Measurements from ENCODE around the gene HSP90AA1. TPM values are rescaled to one million over a fixed set of nuclear protein-coding genes. Genes with fewer than 3 reads are reported as not detected.

HSP90AA1 gene
- total and polyA plus RNA-seq, 2 of the 8 experiments (the other 6 are each of a cell fraction or from before 2014, with no cell fraction given), result 339 to 878 TPM

- H3K4me1 ChIP-seq (replicated peaks in 1 of 4; ENCODE audit: control insufficient read depth in 3 of 4, insufficient read depth in 4 of 4, low read length in 3 of 4), result peaks cover 3 to 10% (median 5%) of the 10 kb centered on the region in 4 experiments
- H2BK15ac ChIP-seq (ENCODE audit: low read length), result no peak overlapping the region
- H3K4me2 ChIP-seq (ENCODE audit: insufficient read depth in 1 of 2, low read depth in 2 of 2, low read length in 2 of 2), result no peak overlapping the region
- H3K9me3 ChIP-seq (ENCODE audit: insufficient read depth in 2 of 2, low read depth in 1 of 2, low read length in 1 of 2), result no peaks in the 10 kb centered on the region
- peak; percentile 6; the same call in 1 of the 2 replicates for TF ChIP-seq SP1 (IDR thresholded peaks at IDR 0.05; ENCODE audit: low read depth, low read length)
- TF ChIP-seq POLR2AphosphoS5 (IDR thresholded peaks at IDR 0.05; ENCODE audit: low read depth, low read length), result 0 out of 2 replicates have a peak, but pooled peaks have one; percentile 6
- no peak for TF ChIP-seq CHD1 (IDR thresholded peaks at IDR 0.05; ENCODE audit: low read depth, low read length)
- no peak overlapping the region for H4K91ac ChIP-seq (replicated peaks; ENCODE audit: insufficient read length, low read length)
- DNase-seq (ENCODE audit: low read depth in 1 of 2, low spot score in 2 of 2) (no peak), FAIRE-seq (no peak)
- peaks cover 32 to 80% (median 64%) of the 10 kb centered on the region in 4 experiments for H3K36me3 ChIP-seq (ENCODE audit: control insufficient read depth in 2 of 4, insufficient read depth in 4 of 4, low read length in 3 of 4)
- no peak overlapping the region for H2AFZ ChIP-seq (ENCODE audit: low read length)
- WGBS, 2 experiments (ENCODE audit: extremely low coverage in 1 of 2, insufficient coverage in 1 of 2, insufficient read length in 1 of 2, insufficient replicate concordance in 2 of 2, low coverage in 1 of 2, low lambda C conversion rate in 2 of 2, missing lambda C conversion rate in 1 of 2), result 94% methylated on average over 7 of the region's 7 CpGs; no CpG with 5 or more reads in 1 of the 2 experiments
- H4K8ac ChIP-seq (ENCODE audit: extremely low read depth, insufficient read depth, low read length), result no peak overlapping the region
- no peaks in the 10 kb centered on the region for H3K27me3 ChIP-seq (replicated peaks in 1 of 4; ENCODE audit: control insufficient read depth in 3 of 4, extremely low read depth in 1 of 4, insufficient read depth in 3 of 4, low read length in 3 of 4)
- H3K23ac ChIP-seq (ENCODE audit: insufficient read length), result no peak overlapping the region
- H3K9ac ChIP-seq (replicated peaks in 1 of 4; ENCODE audit: extremely low read depth in 1 of 4, low read depth in 3 of 4, low read length in 3 of 4), result no peak overlapping the region
- no peak overlapping the region for H3K18ac ChIP-seq (ENCODE audit: extremely low read depth, low read length)
- H2BK20ac ChIP-seq (ENCODE audit: low read length), result no peak overlapping the region
- H2AK5ac ChIP-seq (ENCODE audit: low read depth, low read length), result no peak overlapping the region
- no peak overlapping the region for H3K56ac ChIP-seq (replicated peaks; ENCODE audit: insufficient read length, low read depth, low read length)
- H3K23me2 ChIP-seq (ENCODE audit: low read depth, low read length), result no peaks in the 10 kb centered on the region; the same call in 1 of the 2 replicates
- no peak overlapping the region for H2BK12ac ChIP-seq (ENCODE audit: low read depth, low read length)
- H3K14ac ChIP-seq (ENCODE audit: insufficient read length), result no peak overlapping the region
- H3K4me3 ChIP-seq (ENCODE audit: extremely low read depth in 1 of 4, insufficient read depth in 2 of 4, low read depth in 3 of 4, low read length in 4 of 4), result no peak overlapping the region
- H2BK120ac ChIP-seq (replicated peaks; ENCODE audit: low read depth, low read length), result no peak overlapping the region
- H4K20me1 ChIP-seq (replicated peaks in 1 of 2; ENCODE audit: control insufficient read depth in 1 of 2, insufficient read depth in 2 of 2, low read length in 2 of 2), result peaks cover 9 to 10% of the 10 kb centered on the region in 2 experiments
- no peak overlapping the region for H2BK5ac ChIP-seq (ENCODE audit: low read depth, low read length)
- ChIA-PET POLR2A (ENCODE audit: partially characterized antibody) (interaction anchor here (0.9 to 1.3 kb wide), 2 partner anchors 15 to 31 kb away, joined by 3 read pairs; no protein-coding TSS in a partner anchor), CTCF (ENCODE audit: partially characterized antibody) (interaction anchor here (1.0 to 1.3 kb wide), 2 partner anchors 19 to 35 kb away, joined by 3 read pairs; no protein-coding TSS in a partner anchor)
- H3K27ac ChIP-seq (ENCODE audit: low read depth, low read length), result no peak overlapping the region
- H3K79me1 ChIP-seq (ENCODE audit: low read depth, low read length), result no peaks in the 10 kb centered on the region; the same call in 1 of the 2 replicates
- no peak overlapping the region for H3K4ac ChIP-seq (replicated peaks; ENCODE audit: insufficient read length, low read depth, low read length)
- H3K79me2 ChIP-seq (ENCODE audit: control insufficient read depth in 1 of 2, insufficient read depth in 2 of 2, low read length in 2 of 2), result peaks cover 5 to 32% of the 10 kb centered on the region in 2 experiments
- no peak overlapping the region for H4K5ac ChIP-seq (ENCODE audit: insufficient read length, low read depth, low read length)
These were observed 5.4 kb downstream of the HSP90AA1 start for GRCh38 chr14:102081231-102082080.

Data from H1 (cell line).